RKO (cell line): ENCODE measurements around the gene SPRYD7.
"Not testable (repeated sequence)": the region's sequence is repeated elsewhere in the genome, so short reads cannot be mapped to it uniquely, and the experiment has no call there.

Source experiments
- DNase-seq: peaks from one replicate; pipeline ENCODE4 v3.0.0-alpha.2; 2016; ENCODE audit warnings: low spot score

The SPRYD7 gene

GRCh38 chr13:49936075-49936967 is at the start of gene SPRYD7:
SPRYD7 (minus strand) TSS chr13:49936340; CDS start chr13:49936235, 105 bp downstream.
- DNase-seq, result peak; percentile 97

GRCh38 chr13:49985129-49985528 is 49.0 kb upstream of the SPRYD7 start:
- DNase-seq, result no peak

- DNase-seq, result no peak
Observed at GRCh38 chr13:49980266-49980665, 44.1 kb upstream of the SPRYD7 start.

- no peak for DNase-seq
Observed at GRCh38 chr13:49977992-49978391, 41.9 kb upstream of the SPRYD7 start.

- DNase-seq, result peak; percentile 67
Observed at GRCh38 chr13:49976314-49977258, 40.4 kb upstream of the SPRYD7 start.

GRCh38 chr13:49975826-49976225 is 39.7 kb upstream of the SPRYD7 start:
- no peak for DNase-seq

- no peak for DNase-seq
Observed at GRCh38 chr13:49972709-49973108, 36.6 kb upstream of the SPRYD7 start.

GRCh38 chr13:49967456-49967855 is 31.3 kb upstream of the SPRYD7 start:
- DNase-seq, result no peak

GRCh38 chr13:49958321-49958720 is 22.2 kb upstream of the SPRYD7 start:
- DNase-seq, result no peak

- DNase-seq, result no peak
Observed at GRCh38 chr13:49956131-49956530, 20.0 kb upstream of the SPRYD7 start.

- DNase-seq, result no peak
Observed at GRCh38 chr13:49954674-49955455, 18.7 kb upstream of the SPRYD7 start.

- no peak for DNase-seq
Observed at GRCh38 chr13:49953560-49953959, 17.4 kb upstream of the SPRYD7 start.

- no peak for DNase-seq
Observed at GRCh38 chr13:49951754-49952535, 15.8 kb upstream of the SPRYD7 start.

GRCh38 chr13:49948777-49949270 is 12.7 kb upstream of the SPRYD7 start:
- DNase-seq, result not testable (repeated sequence)

GRCh38 chr13:49939321-49939720 is 3.2 kb upstream of the SPRYD7 start:
- no peak for DNase-seq

GRCh38 chr13:49938921-49939320 is 2.8 kb upstream of the SPRYD7 start:
- no peak for DNase-seq

GRCh38 chr13:49938314-49938713 is 2.2 kb upstream of the SPRYD7 start:
- no peak for DNase-seq

- no peak for DNase-seq
Observed at GRCh38 chr13:49936968-49937273, 781 bp upstream of the SPRYD7 start.

GRCh38 chr13:49935171-49936074 is 717 bp downstream of the SPRYD7 start:
- peak; percentile 82 for DNase-seq

GRCh38 chr13:49933511-49933910 is 2.6 kb downstream of the SPRYD7 start:
- DNase-seq, result no peak
